ENCODE results near the gene APBB1.

The APBB1 gene

DNA sequence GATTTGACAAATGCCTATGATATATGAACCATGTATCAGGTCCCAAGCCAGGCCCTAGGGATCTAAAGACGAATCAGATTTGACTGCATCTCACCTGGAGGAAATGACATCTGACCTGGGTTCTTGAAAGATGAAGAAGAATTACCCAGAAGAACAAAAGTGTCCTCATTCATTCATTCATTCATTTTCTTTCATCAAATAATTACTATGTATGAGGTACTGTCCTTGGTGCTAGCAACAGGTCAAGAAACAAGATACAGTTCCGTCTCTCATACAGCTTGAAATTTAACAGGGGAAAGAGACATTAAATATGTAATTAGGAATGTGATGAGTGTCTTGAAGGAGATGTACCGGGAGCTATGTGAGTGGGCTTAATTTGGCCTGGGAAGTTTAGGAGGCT is 1.8 kb upstream of the APBB1 start:
- H3K4me3 ChIP-seq (ENCODE audit: low read length), result no peak overlapping the region
- no peak for DNase-seq (ENCODE audit: low read depth, low spot score)

GRCh38 chr11:6418557-6419008 is 311 bp downstream of the APBB1 start:
- no peak for DNase-seq (ENCODE audit: low read depth, low spot score)
- peak overlapping the region; percentile 61 for H3K4me3 ChIP-seq (ENCODE audit: low read length)

DNA sequence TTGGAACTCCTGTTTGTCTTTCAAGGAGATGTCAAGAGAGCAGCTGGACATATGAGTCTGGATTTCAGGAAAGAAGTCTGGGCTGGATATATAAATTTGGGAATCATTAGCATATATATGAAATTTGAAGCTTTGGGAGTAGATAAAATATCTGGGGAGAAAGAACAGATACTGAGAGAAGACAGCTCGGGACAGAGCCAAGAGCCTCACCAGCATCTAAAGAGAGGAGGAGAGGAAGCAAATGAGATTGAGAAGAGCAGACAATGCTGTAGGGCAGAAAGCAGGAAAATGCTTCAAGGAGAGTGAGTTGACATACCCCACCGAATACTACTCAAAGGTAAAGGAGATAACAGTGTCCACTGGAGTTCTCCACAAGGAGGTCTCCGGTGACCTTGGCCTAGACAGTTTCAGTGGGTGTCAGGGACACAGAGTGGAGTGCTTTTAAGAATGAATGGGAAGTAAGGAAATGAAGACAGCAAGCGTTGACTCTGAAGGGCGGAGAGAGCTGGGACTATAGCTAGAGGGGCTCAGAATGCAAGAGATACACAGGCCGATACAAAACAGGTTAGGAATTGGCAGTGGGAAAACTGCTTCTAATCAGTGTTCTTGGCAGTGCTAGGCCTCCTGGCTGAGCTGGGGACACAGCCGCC is 862 bp downstream of the APBB1 start:
- DNase-seq (ENCODE audit: low read depth, low spot score), result no peak
- no peak overlapping the region for H3K4me3 ChIP-seq (ENCODE audit: low read length)

DNA sequence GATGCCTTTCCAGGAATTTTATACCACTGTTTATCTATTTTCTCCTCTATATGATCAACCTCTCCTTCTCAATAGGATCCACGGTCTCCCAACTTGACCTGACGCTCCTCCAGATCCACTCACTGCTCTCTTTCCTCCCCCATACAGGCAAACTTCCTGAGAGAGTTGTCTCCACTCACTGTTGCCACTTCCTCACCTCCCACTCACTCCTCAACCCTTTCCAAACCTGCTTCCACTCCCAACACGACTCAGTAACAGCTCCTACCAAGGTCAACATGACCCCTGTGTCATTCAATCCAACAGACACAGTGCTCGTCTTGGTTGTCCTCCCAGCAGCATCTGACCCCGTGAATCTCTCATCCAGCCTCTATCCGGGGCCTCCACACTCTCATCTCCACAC is 3.1 kb downstream of the APBB1 start:
- no peak overlapping the region for H3K4me3 ChIP-seq (ENCODE audit: low read length)
- DNase-seq (ENCODE audit: low read depth, low spot score), result no peak

DNA sequence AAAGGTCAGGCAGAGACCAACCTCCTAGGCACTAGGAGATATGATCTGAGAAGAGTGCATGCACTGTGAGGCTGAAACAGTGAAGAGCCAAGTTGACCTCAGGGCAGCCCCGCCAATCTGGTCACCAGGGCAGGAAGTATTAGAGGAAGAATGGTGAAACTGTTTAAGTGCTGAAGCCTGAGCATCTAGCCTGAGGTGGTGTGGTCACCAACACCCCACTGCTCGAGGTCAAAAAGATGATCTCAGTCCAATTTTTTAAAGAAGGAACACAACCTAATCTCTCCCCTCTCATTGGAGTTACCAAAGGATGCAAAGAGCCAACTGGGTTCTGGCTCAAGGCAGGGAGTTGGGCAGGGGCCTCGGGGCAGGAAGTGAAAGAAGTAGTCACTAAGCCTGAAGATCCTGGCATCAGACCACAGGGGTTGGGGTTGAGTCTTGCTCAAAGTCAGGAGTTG is 4.0 kb downstream of the APBB1 start:
- DNase-seq (ENCODE audit: low read depth, low spot score), result no peak
- H3K4me3 ChIP-seq (ENCODE audit: low read length), result no peak overlapping the region

GRCh38 chr11:6413791-6414201 is 5.1 kb downstream of the APBB1 start:
- DNase-seq (ENCODE audit: low read depth, low spot score), result peak; percentile 31
- no peak overlapping the region for H3K4me3 ChIP-seq (ENCODE audit: low read length)

- no peak overlapping the region for H3K4me3 ChIP-seq (ENCODE audit: low read length)
- DNase-seq (ENCODE audit: low read depth, low spot score), result no peak
Measured at GRCh38 chr11:6411594-6412031, 7.3 kb downstream of the APBB1 start.

- DNase-seq (ENCODE audit: low read depth, low spot score), result no peak
- no peak overlapping the region for H3K4me3 ChIP-seq (ENCODE audit: low read length)
Measured at GRCh38 chr11:6410695-6411430, 8.0 kb downstream of the APBB1 start.

GRCh38 chr11:6406370-6406769 is 12.5 kb downstream of the APBB1 start:
- DNase-seq (ENCODE audit: low read depth, low spot score), result no peak
- H3K4me3 ChIP-seq (ENCODE audit: low read length), result no peak overlapping the region

DNA sequence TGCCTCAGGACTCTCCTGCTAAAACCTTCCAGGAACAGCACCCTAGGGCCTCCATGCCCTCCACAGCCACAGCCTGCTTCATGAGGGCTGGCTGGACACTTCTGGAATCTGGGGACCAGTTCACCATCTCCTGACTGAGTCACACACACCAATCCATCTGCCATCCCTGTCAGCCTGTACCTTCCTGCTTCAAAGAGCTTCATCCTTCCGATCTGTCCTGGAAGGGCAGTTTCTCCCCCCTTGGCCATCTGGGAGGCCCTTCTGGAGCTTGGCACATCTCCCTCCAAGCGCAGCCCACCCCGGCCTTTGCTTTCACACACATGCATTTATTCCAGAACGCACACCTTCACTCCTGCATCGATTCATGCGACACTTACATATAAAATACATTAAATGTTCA is 13.0 kb downstream of the APBB1 start:
- no peak for DNase-seq (ENCODE audit: low read depth, low spot score)
- H3K4me3 ChIP-seq (ENCODE audit: low read length), result no peak overlapping the region

DNA sequence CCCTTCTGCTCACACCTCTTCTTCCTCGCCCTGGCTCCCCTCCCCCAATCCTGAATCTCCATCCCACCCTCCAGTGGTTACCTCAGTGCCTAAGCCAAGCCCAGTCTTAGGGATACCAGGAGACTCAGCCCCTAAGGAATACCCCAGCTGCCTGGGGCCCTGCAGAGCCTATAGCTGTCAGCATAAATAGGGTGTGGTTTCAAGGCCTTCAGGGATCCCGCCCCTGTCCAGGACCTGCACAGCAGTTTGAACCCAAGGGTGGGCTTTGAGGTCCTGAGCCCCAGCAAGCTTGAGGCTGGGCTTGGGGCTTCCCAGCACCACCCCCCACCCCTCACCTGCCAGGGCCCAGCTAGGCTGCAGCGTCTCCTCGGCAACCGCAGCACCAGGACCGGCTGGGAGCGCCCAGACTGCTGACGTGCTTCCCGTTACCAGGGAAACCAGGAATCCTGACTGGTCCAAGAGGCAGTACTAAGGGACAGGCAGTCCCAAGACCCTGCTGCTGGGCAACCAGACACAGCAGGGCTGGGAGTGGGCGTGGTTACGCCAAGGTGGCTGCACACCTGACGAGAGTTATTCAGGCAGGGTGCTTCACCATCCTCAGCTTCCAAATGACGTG is 13.7 kb downstream of the APBB1 start:
- no peak for DNase-seq (ENCODE audit: low read depth, low spot score)
- H3K4me3 ChIP-seq (ENCODE audit: low read length), result no peak overlapping the region

- H3K4me3 ChIP-seq (ENCODE audit: low read length), result no peak overlapping the region
- DNase-seq (ENCODE audit: low read depth, low spot score), result no peak
Measured at GRCh38 chr11:6404342-6405051, 14.4 kb downstream of the APBB1 start.

DNA sequence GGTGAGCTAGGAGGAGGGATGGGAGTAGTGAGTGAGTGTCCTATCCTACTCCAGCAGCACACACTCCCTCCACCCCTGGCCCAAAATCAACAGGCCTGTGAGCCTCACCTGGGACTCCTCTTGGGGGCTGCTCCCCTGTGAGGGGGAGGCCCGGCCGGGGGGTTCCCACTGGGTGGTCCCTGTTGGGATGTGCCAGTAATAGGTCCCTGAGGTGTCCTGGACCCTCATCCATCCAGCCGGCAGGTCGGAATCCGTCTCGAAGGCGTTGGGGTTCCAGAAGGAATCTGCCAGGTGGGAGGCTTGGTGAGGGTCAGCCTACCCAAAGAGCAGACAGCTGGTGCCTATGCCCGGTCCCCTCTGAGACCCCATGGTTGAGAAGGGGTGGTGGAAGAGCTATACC is 15.4 kb downstream of the APBB1 start:
- no peak overlapping the region for H3K4me3 ChIP-seq (ENCODE audit: low read length)
- DNase-seq (ENCODE audit: low read depth, low spot score), result no peak

DNA sequence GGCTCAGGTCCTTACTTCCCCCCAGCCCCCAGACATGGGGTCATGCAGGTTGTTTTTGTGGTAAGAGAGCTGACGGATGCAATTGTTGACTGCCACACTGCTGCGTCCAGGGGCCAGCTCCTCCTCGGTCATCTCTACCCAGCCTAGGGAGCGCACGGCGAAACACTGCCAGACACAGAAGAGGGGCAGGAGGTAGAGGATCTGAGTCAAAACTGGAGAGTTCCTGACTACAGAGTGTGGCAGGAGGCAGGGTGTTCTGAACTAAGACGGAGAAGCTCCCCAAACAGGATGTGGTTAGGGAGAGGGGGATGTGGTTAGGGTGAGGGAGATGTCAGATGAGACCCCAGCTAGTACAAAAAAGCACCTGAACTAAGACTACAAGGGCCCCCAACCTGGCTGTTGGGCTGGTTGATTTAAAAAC is 16.3 kb downstream of the APBB1 start:
- peak; percentile 100 for DNase-seq (ENCODE audit: low read depth, low spot score)
- peak overlapping the region; percentile 49 for H3K4me3 ChIP-seq (ENCODE audit: low read length)

GRCh38 chr11:6402061-6402470 is 16.8 kb downstream of the APBB1 start:
- H3K4me3 ChIP-seq (ENCODE audit: low read length), result peak overlapping the region; percentile 49
- peak; percentile 37 for DNase-seq (ENCODE audit: low read depth, low spot score)

GRCh38 chr11:6401464-6401863 is 17.4 kb downstream of the APBB1 start:
- H3K4me3 ChIP-seq (ENCODE audit: low read length), result no peak overlapping the region
- DNase-seq (ENCODE audit: low read depth, low spot score), result no peak

- no peak overlapping the region for H3K4me3 ChIP-seq (ENCODE audit: low read length)
- no peak for DNase-seq (ENCODE audit: low read depth, low spot score)
Measured at GRCh38 chr11:6400431-6401345, 18.2 kb downstream of the APBB1 start.

- DNase-seq (ENCODE audit: low read depth, low spot score), result no peak
Measured at GRCh38 chr11:6397636-6398035, 21.3 kb downstream of the APBB1 start.

DNA sequence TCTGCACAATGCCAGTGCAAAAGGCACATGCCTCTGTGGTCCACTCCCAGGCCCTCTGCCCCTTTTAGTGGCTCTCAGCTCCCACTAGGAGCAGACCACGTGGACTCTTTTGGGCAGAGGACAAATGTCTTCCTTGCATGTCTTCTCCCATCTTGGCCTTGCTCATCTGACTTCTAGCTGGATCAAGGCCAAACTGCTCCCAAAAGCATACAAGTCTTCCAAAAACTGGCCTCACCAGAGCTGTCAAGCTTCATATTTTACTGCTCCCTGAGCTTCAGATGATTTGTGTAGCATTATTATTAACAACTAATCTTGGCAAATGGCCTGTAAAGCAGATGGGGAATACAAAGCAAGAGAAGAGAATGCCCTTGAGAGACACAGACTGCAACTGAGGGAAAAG is 21.7 kb downstream of the APBB1 start:
- no peak overlapping the region for H3K4me3 ChIP-seq (ENCODE audit: low read length)
- DNase-seq (ENCODE audit: low read depth, low spot score), result no peak

More at GRCh38 chr11:6397636-6398035, 21.3 kb downstream of the APBB1 start:
- no peak overlapping the region for H3K4me3 ChIP-seq (ENCODE audit: low read length)

Data from Jurkat, Clone E6-1 (cell line).